SK-N-DZ (cell line): ENCODE results near the gene CAMTA1.

ENCODE experiments used
- DNase-seq: peaks from one replicate; pipeline ENCODE4 v3.0.0-alpha.2; 2015; ENCODE audit warnings: low spot score

The CAMTA1 gene

GRCh38 chr1:7253988-7254587 is 468.8 kb downstream of the CAMTA1 start:
- DNase-seq: no peak

GRCh38 chr1:7255303-7256058 is 470.2 kb downstream of the CAMTA1 start:
- DNase-seq: no peak

- DNase-seq: no peak
Observed at GRCh38 chr1:7256526-7256925, 471.3 kb downstream of the CAMTA1 start.

GRCh38 chr1:7257225-7257624 is 472.0 kb downstream of the CAMTA1 start:
- no peak for DNase-seq

GRCh38 chr1:7258589-7259135 is 473.4 kb downstream of the CAMTA1 start:
- DNase-seq: no peak

GRCh38 chr1:7259955-7260354 is 474.7 kb downstream of the CAMTA1 start:
- DNase-seq: no peak

GRCh38 chr1:7261490-7261889 is 476.2 kb downstream of the CAMTA1 start:
- DNase-seq: no peak

GRCh38 chr1:7262611-7263010 is 477.4 kb downstream of the CAMTA1 start:
- no peak for DNase-seq

GRCh38 chr1:7263021-7263960 is 478.0 kb downstream of the CAMTA1 start:
- no peak for DNase-seq

GRCh38 chr1:7264101-7264500 is 478.8 kb downstream of the CAMTA1 start:
- no peak for DNase-seq

- no peak for DNase-seq
Observed at GRCh38 chr1:7265771-7266371, 480.6 kb downstream of the CAMTA1 start.

GRCh38 chr1:7266561-7266960 is 481.3 kb downstream of the CAMTA1 start:
- DNase-seq: no peak

GRCh38 chr1:7267493-7267892 is 482.2 kb downstream of the CAMTA1 start:
- DNase-seq: no peak

- no peak for DNase-seq
Observed at GRCh38 chr1:7268983-7269382, 483.7 kb downstream of the CAMTA1 start.

- DNase-seq: no peak
Observed at GRCh38 chr1:7269525-7269924, 484.3 kb downstream of the CAMTA1 start.

GRCh38 chr1:7274256-7274655 is 489.0 kb downstream of the CAMTA1 start:
- DNase-seq: no peak

GRCh38 chr1:7278045-7278444 is 492.8 kb downstream of the CAMTA1 start:
- DNase-seq: no peak

- DNase-seq: no peak
Observed at GRCh38 chr1:7278827-7279765, 493.8 kb downstream of the CAMTA1 start.

GRCh38 chr1:7279769-7280168 is 494.5 kb downstream of the CAMTA1 start:
- DNase-seq: no peak

- DNase-seq: no peak
Observed at GRCh38 chr1:7280347-7280960, 495.2 kb downstream of the CAMTA1 start.
